Epithelial cell of proximal tubule (primary cell): Measurements from ENCODE around the gene RASL10A. TPM values are rescaled to one million over a fixed set of nuclear protein-coding genes. Genes with fewer than 3 reads are reported as not detected.

Source experiments
- DNase-seq: peaks from one replicate; pipeline ENCODE4 v3.0.0-alpha.2; 2011; ENCODE audit warnings: low read depth
- H3K4me3 ChIP-seq: 2 replicates; pipeline ENCODE4 v1.5.1; 2011; ENCODE audit warnings: low read depth, mild to moderate bottlenecking, low read length
- CTCF ChIP-seq: conservative IDR thresholded peaks from 2 replicates; pipeline ENCODE4 v1.5.1; 2012; ENCODE audit warnings: low read depth, mild to moderate bottlenecking, low read length
- total RNA-seq: library from RNA; depleted of rRNA; stranded (reverse); fragments of >200 nt; gene quantifications from 2 replicates; pipeline ENCODE4 v1.2.3, GENCODE V29; 2015

RASL10A gene
- total RNA-seq, 1 donor from 2014 or later: 0.12 TPM

DNA sequence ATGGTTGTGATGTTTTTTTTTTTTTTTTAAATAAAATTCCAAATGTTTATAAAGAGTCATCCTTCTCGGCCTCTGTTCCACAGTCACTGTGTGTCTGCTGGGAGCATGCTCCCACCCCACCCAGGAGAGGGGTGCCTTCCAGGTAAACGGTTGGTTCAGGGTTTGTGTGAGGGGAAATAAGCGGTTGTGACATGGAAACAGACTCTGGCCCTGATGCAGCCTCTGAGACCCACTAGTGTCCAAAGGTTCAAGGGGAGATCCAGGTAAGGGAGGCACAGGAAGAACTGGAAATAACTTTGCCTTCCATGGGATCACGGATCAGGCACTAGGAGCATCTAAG is 15.1 kb downstream of the RASL10A start:
- no peak overlapping the region for H3K4me3 ChIP-seq
- no peak for DNase-seq
- TF ChIP-seq CTCF: no peak

GRCh38 chr22:29299136-29299900 is 16.2 kb downstream of the RASL10A start:
- H3K4me3 ChIP-seq: no peak overlapping the region
- TF ChIP-seq CTCF: no peak

GRCh38 chr22:29298641-29299040 is 16.9 kb downstream of the RASL10A start:
- H3K4me3 ChIP-seq: no peak overlapping the region
- TF ChIP-seq CTCF: no peak
- no peak for DNase-seq

More at GRCh38 chr22:29299136-29299900, 16.2 kb downstream of the RASL10A start:
- DNase-seq: no peak

- no peak for TF ChIP-seq CTCF
- no peak overlapping the region for H3K4me3 ChIP-seq
- no peak for DNase-seq
Measured at GRCh38 chr22:29292379-29292778, 23.1 kb downstream of the RASL10A start.

DNA sequence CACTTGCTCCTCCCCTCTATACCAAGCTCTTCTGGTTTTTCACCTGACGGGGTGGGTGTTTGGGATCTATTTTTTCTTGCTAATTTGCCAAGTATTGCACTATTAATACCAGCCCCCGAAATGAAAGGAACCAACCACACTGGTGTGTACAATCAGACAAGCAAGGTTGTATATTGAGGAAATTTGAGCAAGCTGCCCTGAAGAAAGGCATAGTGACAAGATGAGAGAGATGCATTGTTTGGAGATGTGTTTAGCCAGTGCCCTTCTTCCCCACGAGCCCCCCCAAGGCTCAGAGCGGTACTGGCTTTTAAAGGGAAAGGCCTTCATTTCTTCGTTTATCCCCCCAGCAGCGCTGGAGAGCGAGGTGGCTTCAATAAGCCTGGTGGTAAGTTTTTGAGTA is 24.3 kb downstream of the RASL10A start:
- DNase-seq: no peak
- no peak for TF ChIP-seq CTCF
- H3K4me3 ChIP-seq: no peak overlapping the region

DNA sequence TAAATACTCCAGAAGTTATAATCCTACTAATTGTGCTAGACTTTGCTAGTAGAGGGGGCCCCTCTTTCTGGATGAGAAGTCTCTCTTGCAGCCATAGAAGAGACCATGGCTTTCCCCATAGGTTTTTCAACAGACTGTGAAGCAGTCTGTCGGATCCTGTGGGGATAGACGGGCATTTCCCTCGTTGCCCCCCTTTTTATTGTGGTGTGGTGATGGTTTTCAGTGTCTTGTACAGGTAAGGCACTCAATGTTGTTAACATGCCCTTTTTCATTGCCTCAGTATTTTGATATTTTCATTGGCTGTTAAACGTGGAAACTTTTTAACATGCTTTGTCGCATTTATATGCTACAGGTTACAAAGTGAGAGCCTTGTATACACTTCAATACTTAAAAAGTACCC is 25.4 kb downstream of the RASL10A start:
- TF ChIP-seq CTCF: no peak
- no peak overlapping the region for H3K4me3 ChIP-seq
- no peak for DNase-seq

DNA sequence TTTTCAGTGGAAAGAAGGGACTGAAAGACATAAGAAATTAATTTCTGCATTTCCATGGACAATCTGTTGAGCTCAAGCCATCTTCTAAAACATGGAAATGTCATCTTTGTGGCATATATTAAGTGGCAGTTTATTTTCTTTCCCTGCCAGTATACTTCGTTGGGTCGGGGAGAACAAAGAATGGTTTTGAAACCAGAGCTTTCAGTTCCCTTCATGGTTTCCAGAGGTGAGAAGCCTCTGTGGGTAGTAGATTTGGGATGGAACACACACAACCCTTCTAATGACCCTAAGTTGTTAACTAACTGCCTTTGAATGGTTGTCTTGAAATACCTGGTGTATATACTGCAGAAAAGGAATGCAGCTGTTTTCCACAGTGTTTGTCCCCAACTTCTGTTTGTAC is 26.7 kb downstream of the RASL10A start:
- H3K4me3 ChIP-seq: no peak overlapping the region
- no peak for DNase-seq
- no peak for TF ChIP-seq CTCF
